ENCODE measurements around the gene PRIMA1. TPM values are rescaled to one million over a fixed set of nuclear protein-coding genes. Genes with fewer than 3 reads are reported as not detected.

PRIMA1 gene
- total and polyA plus RNA-seq, 9 of the 15 experiments (the other 6 are each of a cell fraction or from before 2014, with no cell fraction given): not detected

DNA sequence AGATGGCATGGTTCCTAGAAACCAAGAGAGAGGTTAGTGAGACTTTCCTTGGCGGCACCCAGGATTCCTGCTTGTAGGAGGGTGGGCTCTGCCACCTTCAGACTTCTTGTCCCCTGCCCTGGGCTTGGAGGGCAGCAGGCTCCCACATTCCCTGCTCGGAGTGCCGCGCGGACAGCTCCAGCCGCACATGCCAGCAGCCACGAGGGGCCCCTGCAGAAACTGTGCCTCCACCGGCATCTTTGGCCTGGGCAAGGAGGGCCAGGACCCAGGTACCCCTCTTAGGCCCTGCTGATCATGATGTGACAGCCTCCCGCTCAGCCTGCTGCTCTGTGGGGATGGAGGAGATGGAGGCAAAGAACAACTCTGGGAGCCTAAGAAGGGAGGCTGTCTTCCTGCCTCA, 62.3 kb downstream of the PRIMA1 start:
- ChIA-PET CTCF (ENCODE audit: low intra/inter-chr PET ratio) (no interaction called here), POLR2A (no interaction called here)
- no peak for ATAC-seq
- in situ Hi-C loops (cut with MboI) (no loop called here), intact Hi-C loops (cut with micrococcal nuclease) (no loop called here)
- Histone ChIP-seq H4K20me1 (replicated peaks; ENCODE audit: control insufficient read depth, insufficient read depth, low read length) (no peaks in the 10 kb centered on the region), H3K27ac (ENCODE audit: extremely low read depth, low read depth, low read length) (no peak overlapping the region), H2AFZ (ENCODE audit: low read depth, low read length) (no peak overlapping the region), H3K27me3 (ENCODE audit: control insufficient read depth in 2 of 2, insufficient read depth in 2 of 2, low read length in 2 of 2) (no peaks in the 10 kb centered on the region; a peak in 2 of 5 replicates), H3K36me3 (ENCODE audit: control insufficient read depth, insufficient read depth, low read length) (no peaks in the 10 kb centered on the region), H3K4me1 (replicated peaks in 1 of 2; ENCODE audit: control insufficient read depth in 2 of 2, insufficient read depth in 2 of 2, low read length in 2 of 2) (no peaks in the 10 kb centered on the region), H3K9me1 (ENCODE audit: control insufficient read depth, insufficient read depth, low read length) (no peaks in the 10 kb centered on the region), H3K4me2 (ENCODE audit: insufficient read depth, low read length) (no peak overlapping the region), H3K79me2 (ENCODE audit: control insufficient read depth, insufficient read depth, low read length) (no peaks in the 10 kb centered on the region), H3K9ac (ENCODE audit: insufficient read depth in 1 of 2, low read depth in 2 of 2, low read length in 2 of 2) (no peak overlapping the region), H3K4me3 (no peak overlapping the region), H3K9me3 (replicated peaks; ENCODE audit: control insufficient read depth, insufficient read depth, low read depth, low read length) (no peaks in the 10 kb centered on the region)
- DNase-seq (ENCODE audit: extremely low read depth in 1 of 4, low spot score in 3 of 4): no peak
- no peak for FAIRE-seq
- TF ChIP-seq SMARCE1 (IDR thresholded peaks at IDR 0.05): no peak
- TF ChIP-seq NR2C2 (CRISPR knock-in tag; IDR thresholded peaks at IDR 0.05): no peak
- TF ChIP-seq NR2C2 (tag; IDR thresholded peaks at IDR 0.05): no peak
- TF ChIP-seq ZNF197 (CRISPR knock-in tag; IDR thresholded peaks at IDR 0.05; ENCODE audit: low read depth): no peak
- TF ChIP-seq, protein P1, sequence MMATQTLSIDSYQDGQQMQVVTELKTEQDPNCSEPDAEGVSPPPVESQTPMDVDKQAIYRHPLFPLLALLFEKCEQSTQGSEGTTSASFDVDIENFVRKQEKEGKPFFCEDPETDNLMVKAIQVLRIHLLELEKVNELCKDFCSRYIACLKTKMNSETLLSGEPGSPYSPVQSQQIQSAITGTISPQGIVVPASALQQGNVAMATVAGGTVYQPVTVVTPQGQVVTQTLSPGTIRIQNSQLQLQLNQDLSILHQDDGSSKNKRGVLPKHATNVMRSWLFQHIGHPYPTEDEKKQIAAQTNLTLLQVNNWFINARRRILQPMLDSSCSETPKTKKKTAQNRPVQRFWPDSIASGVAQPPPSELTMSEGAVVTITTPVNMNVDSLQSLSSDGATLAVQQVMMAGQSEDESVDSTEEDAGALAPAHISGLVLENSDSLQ (IDR thresholded peaks at IDR 0.05): no peak
- no peak for TF ChIP-seq IRF2 (CRISPR knock-in tag; IDR thresholded peaks at IDR 0.05)
- no peak for TF ChIP-seq PHB (CRISPR knock-in tag; IDR thresholded peaks at IDR 0.05)
- no peak for TF ChIP-seq MAFK (IDR thresholded peaks at IDR 0.05; ENCODE audit: low read length)
- TF ChIP-seq NEUROD1 (IDR thresholded peaks at IDR 0.05; ENCODE audit: borderline replicate concordance, low read depth, low read length, partially characterized antibody): no peak
- BruUV-seq (replicated peaks): no TSS peak
- no CpG with 5 or more reads among the region's 9 CpGs for WGBS (ENCODE audit: insufficient coverage, low coverage, missing lambda C conversion rate)
